ENCODE measurements around the gene NALCN.

DNA sequence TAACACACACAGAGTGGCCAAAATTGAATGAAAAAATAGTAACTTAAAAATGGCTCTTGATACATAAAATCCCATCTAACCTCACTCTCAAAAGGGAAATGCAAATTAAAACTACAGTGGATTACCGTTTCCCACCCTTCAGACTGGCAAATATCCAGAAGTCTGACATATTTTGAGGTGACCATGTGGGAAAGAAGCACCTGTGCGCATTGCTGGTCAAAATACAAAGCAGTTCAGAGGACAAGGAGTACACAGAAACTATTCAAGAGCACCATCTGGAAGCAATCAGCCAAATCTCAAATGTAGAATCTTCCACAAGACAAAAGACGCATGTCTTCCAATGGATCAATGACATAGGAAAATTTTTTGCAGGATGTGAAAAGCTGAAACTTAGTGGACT is 23.2 kb downstream of the NALCN start:
- TF ChIP-seq CTCF (IDR thresholded peaks at IDR 0.05; ENCODE audit: insufficient read depth, low read depth, low read length) = no peak
- no peak for TF ChIP-seq EZH2 (IDR thresholded peaks at IDR 0.05; ENCODE audit: insufficient read depth, low read length)

Data from astrocyte (in vitro differentiated cells and primary cell).